ENCODE data around the gene DAP. TPM values are rescaled to one million over a fixed set of nuclear protein-coding genes. Genes with fewer than 3 reads are reported as not detected.
"Not testable (repeated sequence)": the region's sequence is repeated elsewhere in the genome, so short reads cannot be mapped to it uniquely, and the experiment has no call there.

Gene DAP
- total RNA-seq, 1 donor from 2014 or later = 63.7 TPM

DNA sequence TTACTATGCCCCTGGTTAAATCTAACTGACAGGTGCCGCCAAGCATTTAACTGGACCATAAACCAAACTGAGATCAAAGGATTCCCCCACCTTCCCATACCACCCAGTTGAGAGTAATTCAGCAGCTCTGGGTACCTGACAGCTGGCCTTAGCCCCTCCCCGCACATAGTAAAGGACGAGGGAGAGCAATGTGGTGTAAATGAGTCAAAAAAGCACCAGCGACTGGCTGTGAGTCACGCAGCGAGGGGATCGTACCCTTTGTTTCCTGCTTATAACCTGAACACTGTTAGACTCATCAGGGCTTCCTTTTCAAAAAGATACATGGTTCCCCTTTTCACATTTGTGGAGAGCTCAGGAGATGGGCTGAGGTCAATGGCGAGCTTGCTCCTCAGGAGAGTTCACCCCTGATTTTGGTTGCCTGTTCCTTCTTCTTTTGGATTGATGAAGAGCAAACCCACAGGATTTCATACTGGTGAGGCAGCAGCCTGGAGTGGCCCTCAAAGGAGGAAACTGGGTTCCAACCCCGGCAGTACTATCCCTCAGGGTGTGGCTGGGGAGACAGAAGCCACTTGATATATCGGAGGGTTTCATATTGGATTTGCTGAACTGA, 125.7 kb downstream of the DAP start:
- intact Hi-C loops (cut with micrococcal nuclease) = loop anchor here (1.0 to 2.0 kb wide), 6 partner anchors 8 to 385 kb away; partner anchors contain the start of genes ANKRD33B, CCT5 and DAP

DNA sequence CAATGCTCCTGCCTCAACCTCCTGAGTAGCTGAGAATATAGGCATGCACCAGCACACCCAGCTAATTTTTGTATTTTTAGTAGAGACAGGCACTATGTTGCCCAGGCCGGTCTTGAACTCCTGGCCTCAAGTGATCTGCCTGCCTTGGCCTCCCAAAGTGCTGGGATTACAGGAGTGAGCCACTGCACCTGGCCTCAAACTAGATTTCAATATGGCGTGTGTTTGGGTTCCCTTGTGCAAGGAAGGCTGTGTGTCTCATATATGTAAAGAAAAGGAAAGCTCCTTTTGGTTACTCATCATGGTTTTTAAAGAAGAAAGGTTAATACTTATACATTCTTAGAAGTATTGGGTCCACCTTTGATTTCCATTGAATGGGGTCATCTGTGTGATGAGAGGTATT, 126.5 kb downstream of the DAP start:
- intact Hi-C loops (cut with micrococcal nuclease) = loop anchor here (2.0 kb wide), 2 partner anchors 54 to 384 kb away; partner anchors contain the start of gene CCT5

DNA sequence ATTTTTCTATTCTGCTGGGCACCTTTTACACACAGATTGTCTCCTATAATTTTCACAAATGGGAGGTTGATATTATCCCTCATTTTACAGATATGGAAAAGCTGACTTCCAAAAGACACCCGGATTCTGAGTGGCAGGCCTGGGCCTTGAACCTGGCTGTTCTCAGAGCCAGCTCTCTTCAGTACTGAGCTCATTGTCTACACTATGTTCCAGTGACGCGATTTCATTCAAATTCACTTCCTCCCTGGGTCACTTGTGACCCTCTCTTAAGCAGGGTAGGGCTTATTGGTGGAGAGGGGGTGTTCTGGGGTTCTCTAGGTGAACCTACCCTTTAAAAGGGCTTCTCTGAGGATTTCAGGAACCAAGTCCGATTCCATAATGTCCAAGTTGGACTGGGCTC, 127.0 kb downstream of the DAP start:
- intact Hi-C loops (cut with micrococcal nuclease) = loop anchor here (2.0 kb wide), 2 partner anchors 55 to 383 kb away; partner anchors contain the start of gene CCT5

DNA sequence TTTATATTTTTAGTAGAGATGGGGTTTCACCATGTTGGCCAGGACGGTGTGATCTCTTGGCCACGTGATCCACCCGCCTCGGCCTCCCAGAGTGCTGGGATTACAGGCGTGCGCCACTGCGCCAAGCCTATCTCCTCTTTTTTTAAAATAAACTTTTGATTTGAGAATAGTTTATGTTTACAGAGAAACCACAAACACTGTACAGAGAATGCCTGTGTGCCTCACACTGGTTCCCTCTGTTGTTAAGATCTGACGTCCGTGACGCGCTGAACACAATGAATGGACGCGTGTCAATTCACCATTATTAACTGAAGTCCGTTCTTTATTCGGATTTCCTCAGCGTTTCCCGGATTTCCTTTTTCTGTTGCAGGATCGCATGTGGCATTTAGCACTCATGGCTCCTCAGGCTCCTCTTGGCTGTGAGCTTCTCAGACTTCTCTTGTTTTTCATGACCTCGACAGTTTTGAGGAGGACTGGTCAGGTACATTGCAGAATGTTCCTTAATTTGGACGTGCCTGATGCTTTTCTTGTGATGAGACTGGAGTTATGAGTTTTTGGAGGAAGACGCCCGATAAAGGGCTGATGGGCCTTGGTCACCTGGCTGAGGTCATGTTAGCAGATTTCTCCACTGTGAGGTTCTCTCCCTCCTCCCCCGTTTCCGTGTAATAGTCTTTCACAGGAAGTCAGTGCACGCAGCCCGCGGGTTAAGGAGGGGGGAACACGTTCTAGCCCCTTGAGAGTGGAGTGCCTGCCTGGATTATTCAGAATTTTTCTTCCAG, 127.6 kb downstream of the DAP start:
- intact Hi-C loops (cut with micrococcal nuclease) = loop anchor here (2.0 kb wide), 2 partner anchors 55 to 383 kb away; partner anchors contain the start of gene CCT5

DNA sequence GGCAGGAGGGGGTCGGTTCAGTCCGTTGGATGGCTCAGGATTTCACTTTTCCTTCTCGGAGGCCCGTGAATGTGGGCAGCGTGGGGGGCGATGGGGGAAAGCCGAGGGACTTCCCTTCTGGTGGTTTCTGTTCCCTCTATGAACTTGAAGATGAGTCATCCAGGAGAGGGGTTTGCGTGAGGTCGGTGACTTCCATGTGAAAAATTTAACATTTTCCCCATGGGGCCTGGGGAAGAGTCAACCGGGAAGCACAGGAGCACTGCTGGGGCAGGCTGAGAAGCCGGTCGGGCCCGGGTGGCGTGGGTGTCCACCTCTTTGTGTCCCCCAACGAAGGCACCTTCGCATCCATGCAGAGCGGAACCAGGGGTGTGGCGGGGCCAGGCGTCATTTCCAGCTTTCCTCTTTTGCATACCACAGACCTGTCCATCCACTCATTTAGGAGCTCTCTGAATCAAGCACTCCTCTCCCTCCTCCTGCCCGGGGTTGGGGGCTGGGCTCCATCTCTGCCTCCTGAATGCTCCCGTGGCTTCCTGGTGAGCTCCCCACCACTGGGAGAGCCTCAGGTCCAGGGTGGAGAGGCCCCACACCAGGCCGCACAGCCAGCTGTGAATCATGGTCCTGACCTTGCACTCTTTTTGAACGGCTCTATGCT, 128.8 kb downstream of the DAP start:
- intact Hi-C loops (cut with micrococcal nuclease) = no loop called here

DNA sequence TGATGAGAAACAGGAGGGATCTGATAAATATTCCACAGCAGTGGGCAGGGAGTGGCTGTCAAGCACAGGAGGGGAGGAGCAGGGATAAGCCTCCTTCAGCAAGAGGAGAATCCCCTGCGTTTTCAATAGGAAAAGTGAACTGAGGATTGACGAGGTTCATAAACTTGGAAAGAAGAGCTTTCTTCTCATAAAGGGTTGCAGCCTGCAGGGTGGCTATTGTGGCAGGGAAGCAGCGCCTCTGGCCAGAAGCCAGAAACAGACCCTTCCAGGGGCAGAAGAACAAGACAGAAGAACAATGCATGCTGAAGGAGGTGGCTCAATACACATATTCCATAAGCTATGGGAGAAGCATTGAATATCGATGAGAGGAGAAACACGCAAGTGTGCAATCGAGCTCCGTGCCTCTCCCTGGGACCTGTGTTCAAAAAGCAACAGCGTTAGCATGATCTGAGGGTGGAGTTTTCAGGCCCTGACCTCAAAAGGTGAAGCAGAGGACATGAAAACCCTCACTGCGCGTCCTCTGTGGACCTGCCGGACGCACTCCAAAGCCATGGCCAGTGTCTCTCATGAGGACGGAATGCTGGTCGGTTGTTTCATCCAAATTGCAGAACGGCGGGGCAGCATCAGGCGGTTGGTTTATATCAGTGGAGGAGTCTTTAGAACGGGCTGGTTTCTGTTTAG, 129.6 kb downstream of the DAP start:
- intact Hi-C loops (cut with micrococcal nuclease) = no loop called here

DNA sequence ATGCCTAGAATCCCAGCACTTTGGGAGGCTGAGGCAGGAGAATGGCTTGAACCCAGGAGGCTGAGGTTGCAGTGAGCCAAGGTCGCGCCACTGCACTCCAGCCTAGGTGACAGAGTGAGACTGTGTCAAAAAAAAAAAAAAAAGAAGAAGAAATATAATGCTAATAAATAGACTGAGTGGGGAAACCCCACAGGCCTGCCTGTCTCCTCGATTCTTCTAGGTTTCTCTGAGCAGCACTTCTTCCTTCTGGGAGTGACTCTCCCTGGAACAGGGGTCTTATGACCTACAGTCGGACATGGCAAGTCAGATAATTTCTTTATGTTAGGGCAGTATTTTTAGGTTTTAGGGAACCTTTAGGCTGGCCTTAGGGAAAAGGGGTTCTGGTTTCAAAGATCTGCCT, 130.3 kb downstream of the DAP start:
- intact Hi-C loops (cut with micrococcal nuclease) = not testable (repeated sequence)

DNA sequence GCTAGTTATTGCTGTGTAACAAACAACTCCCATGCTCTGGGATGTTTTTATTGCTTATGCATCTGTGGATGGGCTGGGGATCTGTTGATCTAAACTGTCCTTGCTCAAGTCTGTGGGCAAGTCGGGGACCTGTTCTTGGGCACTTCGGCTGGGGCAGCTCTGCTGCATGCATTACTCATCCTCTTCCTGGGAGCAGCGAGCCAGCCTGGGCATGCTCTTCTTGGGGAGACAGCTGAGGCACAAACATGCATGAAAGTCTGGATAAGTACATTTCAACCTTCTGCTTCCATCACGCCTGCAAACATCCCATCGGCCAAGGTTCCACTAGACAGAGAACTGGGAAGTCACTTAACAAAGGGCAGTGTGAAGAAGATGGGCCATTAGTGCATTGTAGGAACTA, 130.9 kb downstream of the DAP start:
- intact Hi-C loops (cut with micrococcal nuclease) = no loop called here

DNA sequence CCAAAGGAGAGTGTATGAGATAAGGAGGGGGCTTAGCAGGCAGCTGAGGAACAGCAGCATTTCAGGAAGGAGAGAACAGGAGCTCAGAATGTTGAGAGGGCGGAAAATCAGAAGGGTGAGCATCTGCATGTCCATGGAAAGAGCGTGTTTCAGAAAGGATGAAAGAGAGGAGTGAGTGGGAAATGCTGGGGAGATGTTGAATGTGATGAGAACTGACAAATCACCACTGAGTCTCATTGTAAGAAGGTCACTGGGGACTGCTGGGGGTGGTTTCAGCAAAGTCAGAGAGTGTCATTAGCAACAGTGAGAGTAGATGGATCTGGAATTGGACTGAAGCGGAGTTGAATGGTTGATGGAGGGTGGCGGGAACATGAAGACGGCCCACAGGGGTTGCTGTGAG, 131.4 kb downstream of the DAP start:
- intact Hi-C loops (cut with micrococcal nuclease) = no loop called here

Other genes starting within 250 kb of the DAP start
- gene ANKRD33B, start 197.2 kb downstream of the DAP start, total RNA-seq = 13.3 and 14.5 TPM in 2 replicates

Measured in T-helper 1 cell treated with Interleukin-12 subunit alpha and Interleukin-12 subunit beta and Interleukin-4 antibody, amounts not matched to agents 30 ng/mL and 1 ng/mL, for 36 hours (primary cell).